Kidney capillary endothelial cell (primary cell): ENCODE measurements around the gene MED27.
A peak's percentile ranks its signal among the peaks of the same experiment; 100 is the strongest.
"Not testable (repeated sequence)": the region's sequence is repeated elsewhere in the genome, so short reads cannot be mapped to it uniquely, and the experiment has no call there.

Experiments used
- DNase-seq: peaks from one replicate; pipeline ENCODE4 v3.0.0-alpha.2; 2018; ENCODE audit warnings: low spot score

MED27 gene

GRCh38 chr9:132018957-132019405 is 60.7 kb downstream of the MED27 start:
- DNase-seq, result no peak

GRCh38 chr9:132016456-132016855 is 63.2 kb downstream of the MED27 start:
- no peak for DNase-seq

- no peak for DNase-seq
These were observed 63.8 kb downstream of the MED27 start for GRCh38 chr9:132015866-132016265.

- no peak for DNase-seq
These were observed 65.4 kb downstream of the MED27 start for GRCh38 chr9:132014218-132014805.

- no peak for DNase-seq
These were observed 66.8 kb downstream of the MED27 start for GRCh38 chr9:132012704-132013357.

GRCh38 chr9:132011896-132012295 is 67.8 kb downstream of the MED27 start:
- no peak for DNase-seq

GRCh38 chr9:132011309-132011708 is 68.4 kb downstream of the MED27 start:
- no peak for DNase-seq

GRCh38 chr9:132010201-132010600 is 69.5 kb downstream of the MED27 start:
- DNase-seq, result not testable (repeated sequence)

GRCh38 chr9:132008855-132009812 is 70.5 kb downstream of the MED27 start:
- no peak for DNase-seq

GRCh38 chr9:132008184-132008803 is 71.4 kb downstream of the MED27 start:
- DNase-seq, result peak; percentile 46

GRCh38 chr9:132007371-132008025 is 72.2 kb downstream of the MED27 start:
- no peak for DNase-seq

GRCh38 chr9:132006677-132007370 is 72.8 kb downstream of the MED27 start:
- no peak for DNase-seq

GRCh38 chr9:132005899-132006298 is 73.8 kb downstream of the MED27 start:
- DNase-seq, result no peak

- DNase-seq, result no peak
These were observed 75.3 kb downstream of the MED27 start for GRCh38 chr9:132004323-132004722.

- DNase-seq, result no peak
These were observed 75.8 kb downstream of the MED27 start for GRCh38 chr9:132003896-132004295.

GRCh38 chr9:132003319-132003704 is 76.4 kb downstream of the MED27 start:
- no peak for DNase-seq

GRCh38 chr9:132002643-132003318 is 76.9 kb downstream of the MED27 start:
- DNase-seq, result no peak

- DNase-seq, result no peak
These were observed 78.1 kb downstream of the MED27 start for GRCh38 chr9:132001567-132001966.

GRCh38 chr9:132000659-132001058 is 79.0 kb downstream of the MED27 start:
- DNase-seq, result no peak

- no peak for DNase-seq
These were observed 79.7 kb downstream of the MED27 start for GRCh38 chr9:131999692-132000551.
